Measurements from ENCODE around the gene ANKS1B. TPM values are rescaled to one million over a fixed set of nuclear protein-coding genes. Genes with fewer than 3 reads are reported as not detected.

The ANKS1B gene
- total RNA-seq, 1 donor: 47.0 TPM

DNA sequence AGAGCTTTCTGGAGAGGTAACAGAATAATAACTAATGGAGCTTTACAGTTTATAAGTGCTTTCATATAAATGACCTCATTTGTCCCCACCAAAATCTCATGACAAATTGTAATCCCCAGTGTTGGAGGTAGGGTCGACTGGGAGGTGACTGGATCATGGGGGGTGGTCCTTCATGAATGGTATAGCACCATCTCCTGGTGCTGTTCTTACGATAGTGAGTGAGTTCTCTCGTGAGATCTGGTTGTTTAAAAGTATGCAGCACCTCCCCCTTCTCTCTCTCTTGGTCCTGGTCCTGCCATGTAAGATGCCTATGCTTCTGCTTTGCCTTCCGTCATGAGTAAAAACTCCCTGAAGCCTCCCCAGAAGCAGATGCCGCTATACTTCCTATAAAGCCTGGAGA is 760.5 kb downstream of the ANKS1B start:
- TF ChIP-seq, protein P1, sequence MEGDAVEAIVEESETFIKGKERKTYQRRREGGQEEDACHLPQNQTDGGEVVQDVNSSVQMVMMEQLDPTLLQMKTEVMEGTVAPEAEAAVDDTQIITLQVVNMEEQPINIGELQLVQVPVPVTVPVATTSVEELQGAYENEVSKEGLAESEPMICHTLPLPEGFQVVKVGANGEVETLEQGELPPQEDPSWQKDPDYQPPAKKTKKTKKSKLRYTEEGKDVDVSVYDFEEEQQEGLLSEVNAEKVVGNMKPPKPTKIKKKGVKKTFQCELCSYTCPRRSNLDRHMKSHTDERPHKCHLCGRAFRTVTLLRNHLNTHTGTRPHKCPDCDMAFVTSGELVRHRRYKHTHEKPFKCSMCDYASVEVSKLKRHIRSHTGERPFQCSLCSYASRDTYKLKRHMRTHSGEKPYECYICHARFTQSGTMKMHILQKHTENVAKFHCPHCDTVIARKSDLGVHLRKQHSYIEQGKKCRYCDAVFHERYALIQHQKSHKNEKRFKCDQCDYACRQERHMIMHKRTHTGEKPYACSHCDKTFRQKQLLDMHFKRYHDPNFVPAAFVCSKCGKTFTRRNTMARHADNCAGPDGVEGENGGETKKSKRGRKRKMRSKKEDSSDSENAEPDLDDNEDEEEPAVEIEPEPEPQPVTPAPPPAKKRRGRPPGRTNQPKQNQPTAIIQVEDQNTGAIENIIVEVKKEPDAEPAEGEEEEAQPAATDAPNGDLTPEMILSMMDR (IDR thresholded peaks at IDR 0.05; ENCODE audit: insufficient read depth, low read length): no peak
- H3K4me3 ChIP-seq (ENCODE audit: low read depth, low read length): no peak overlapping the region
- no peak for DNase-seq (ENCODE audit: low read depth)

DNA sequence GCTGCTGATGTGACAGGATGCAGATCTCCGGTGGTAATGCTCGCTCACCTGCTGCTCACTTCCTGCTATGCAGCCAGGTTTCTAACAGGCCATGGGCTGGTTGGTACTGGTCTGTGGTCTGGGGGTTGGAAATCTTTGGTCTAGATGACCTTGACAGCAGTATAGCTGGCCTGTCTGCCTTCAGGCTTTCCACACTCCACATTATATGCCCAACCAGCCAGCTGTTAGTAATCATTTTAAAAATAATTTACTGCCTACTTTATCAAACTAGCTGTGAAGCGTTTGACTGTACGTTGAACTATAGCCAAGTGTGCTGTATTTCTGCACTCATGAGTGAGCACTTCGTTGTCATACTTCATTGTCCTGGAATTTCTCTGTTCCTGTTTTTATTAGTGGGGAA is 761.2 kb downstream of the ANKS1B start:
- H3K4me3 ChIP-seq (ENCODE audit: low read depth, low read length): no peak overlapping the region
- no peak for DNase-seq (ENCODE audit: low read depth)
- TF ChIP-seq, protein P1 (IDR thresholded peaks at IDR 0.05; ENCODE audit: insufficient read depth, low read length): no peak

DNA sequence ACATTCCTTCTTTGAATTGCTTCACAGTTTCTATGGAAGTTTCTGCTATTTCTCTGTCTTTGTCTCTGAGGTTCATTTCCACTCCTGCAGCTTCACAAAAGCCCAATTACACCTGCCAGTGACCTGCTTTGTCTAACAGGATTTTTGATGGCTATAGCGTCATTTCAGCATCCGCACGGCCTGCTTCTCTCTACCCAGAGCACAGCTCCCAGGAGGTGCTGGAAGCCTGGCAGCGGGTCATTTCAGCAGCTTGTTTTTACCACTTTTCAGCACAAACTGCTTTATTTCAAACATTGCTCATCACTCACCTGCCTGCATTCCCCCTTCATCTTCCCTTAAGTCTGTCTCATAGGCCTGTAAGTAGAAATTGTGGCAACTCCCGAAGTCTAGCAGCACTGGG is 771.7 kb downstream of the ANKS1B start:
- H3K4me3 ChIP-seq (ENCODE audit: low read depth, low read length): no peak overlapping the region
- TF ChIP-seq, protein P1 (IDR thresholded peaks at IDR 0.05; ENCODE audit: insufficient read depth, low read length): no peak
- no peak for DNase-seq (ENCODE audit: low read depth)

DNA sequence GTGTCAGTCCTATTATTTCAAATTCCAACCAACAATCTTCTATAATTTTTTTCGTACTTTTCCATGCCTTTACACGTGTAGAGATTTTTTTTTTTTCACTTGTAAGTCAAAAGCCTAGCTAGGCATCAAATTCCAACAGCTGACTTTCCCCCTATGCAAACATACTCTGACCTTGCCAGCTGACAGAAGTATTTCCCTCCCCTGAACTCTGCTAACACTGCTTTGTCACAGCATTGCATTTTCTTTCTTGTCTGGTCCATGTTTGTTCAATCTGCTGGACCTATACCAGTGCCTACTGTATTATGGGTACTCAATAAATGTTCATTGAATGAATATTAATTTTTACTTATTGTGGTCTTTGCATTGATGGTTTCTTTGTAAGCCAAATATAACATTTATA is 772.5 kb downstream of the ANKS1B start:
- H3K4me3 ChIP-seq (ENCODE audit: low read depth, low read length): no peak overlapping the region
- TF ChIP-seq, protein P1 (IDR thresholded peaks at IDR 0.05; ENCODE audit: insufficient read depth, low read length): no peak
- no peak for DNase-seq (ENCODE audit: low read depth)

DNA sequence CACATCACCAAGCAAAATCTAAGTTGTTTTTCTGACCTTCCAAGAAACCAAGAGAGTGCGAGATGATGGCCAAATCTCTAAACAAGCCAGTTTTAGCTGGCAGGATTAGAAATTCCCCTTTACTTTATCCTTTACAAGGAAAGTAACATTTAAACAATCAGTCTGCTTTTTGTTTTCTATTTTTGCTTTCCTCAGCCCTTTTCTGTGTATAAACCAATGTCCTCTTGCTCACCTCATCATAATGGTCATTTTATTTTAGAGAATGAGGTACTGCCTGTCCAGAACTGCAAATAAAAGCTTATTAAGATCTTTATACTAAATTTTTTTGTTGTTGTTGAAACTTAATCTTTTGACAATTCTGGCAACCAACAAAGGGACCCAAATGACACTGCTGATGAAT is 779.6 kb downstream of the ANKS1B start:
- TF ChIP-seq, protein P1 (IDR thresholded peaks at IDR 0.05; ENCODE audit: insufficient read depth, low read length): no peak
- no peak for DNase-seq (ENCODE audit: low read depth)
- H3K4me3 ChIP-seq (ENCODE audit: low read depth, low read length): no peak overlapping the region

DNA sequence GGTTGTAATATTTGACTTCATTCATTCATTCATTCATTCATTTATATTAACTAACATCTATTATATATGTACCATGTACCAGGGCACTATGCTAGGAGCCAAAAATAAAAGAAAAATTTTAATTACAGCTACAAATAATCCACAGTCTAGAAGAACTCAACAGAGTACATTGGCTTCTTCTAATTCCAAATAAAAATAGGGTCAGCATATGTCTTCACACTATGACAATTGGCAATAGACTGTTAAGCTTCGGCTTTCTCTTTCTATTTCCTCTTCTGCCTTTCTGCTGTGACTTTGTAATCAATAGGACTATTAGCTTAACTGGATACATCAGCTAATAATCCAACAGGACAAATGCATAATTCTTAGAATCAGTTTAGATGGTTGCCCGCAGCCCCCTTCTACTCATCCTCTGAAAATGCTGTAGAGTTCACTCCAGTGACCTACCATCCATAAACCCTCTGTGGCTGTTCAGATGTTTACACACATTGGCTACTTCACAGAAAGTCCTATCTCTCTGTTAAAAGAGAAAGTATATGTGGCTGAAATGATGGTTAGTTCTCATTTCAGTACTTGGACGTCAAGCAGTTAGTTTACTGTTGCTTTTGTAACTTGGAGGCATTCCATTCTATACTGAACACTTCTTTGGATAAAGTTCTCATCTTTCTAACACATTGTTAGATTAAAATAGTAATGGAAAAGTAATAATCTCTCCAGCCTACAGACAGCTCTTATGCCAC is 782.7 kb downstream of the ANKS1B start:
- TF ChIP-seq, protein P1 (IDR thresholded peaks at IDR 0.05; ENCODE audit: insufficient read depth, low read length): no peak
- DNase-seq (ENCODE audit: low read depth): no peak
- H3K4me3 ChIP-seq (ENCODE audit: low read depth, low read length): no peak overlapping the region

Measured in fibroblast of the aortic adventitia (primary cell).